ENCODE results near the gene ZNF521. TPM values are rescaled to one million over a fixed set of nuclear protein-coding genes. Genes with fewer than 3 reads are reported as not detected.

Gene ZNF521
- total RNA-seq, 2 donors from 2014 or later = 21.4 to 26.9 TPM

GRCh38 chr18:25313268-25313667, 38.7 kb downstream of the ZNF521 start:
- Mint-ChIP-seq H3K4me1 (peaks cover 4% of the 10 kb centered on the region), H3K27ac (no peak overlapping the region), H3K36me3 (ENCODE audit: low read depth) (peaks cover 6% of the 10 kb centered on the region), H3K4me3 (no peak overlapping the region), H3K27me3 (ENCODE audit: insufficient read depth) (no peaks in the 10 kb centered on the region), H3K9me3 (no peaks in the 10 kb centered on the region)
- Histone ChIP-seq H3K4me3 (ENCODE audit: low read length) (no peak overlapping the region), H3K9ac (ENCODE audit: extremely low read depth, low read length, poor library complexity, severe bottlenecking) (no peak overlapping the region), H3K4me1 (ENCODE audit: control insufficient read depth, insufficient read depth, low read length) (no peaks in the 10 kb centered on the region), H3K36me3 (ENCODE audit: control insufficient read depth, insufficient read depth, low read length) (peaks cover 1% of the 10 kb centered on the region), H3K27ac (ENCODE audit: low read depth, low read length) (no peak overlapping the region), H3K9me3 (ENCODE audit: control insufficient read depth, low read length) (no peaks in the 10 kb centered on the region), H3K27me3 (ENCODE audit: control insufficient read depth, insufficient read depth, low read length, poor library complexity, severe bottlenecking) (no peaks in the 10 kb centered on the region)
- no CpG with 5 or more reads among the region's 1 CpG for WGBS, 2 experiments (ENCODE audit: insufficient coverage in 1 of 2, insufficient read length in 1 of 2)
- no peak for TF ChIP-seq CTCF (conservative IDR thresholded peaks at IDR 0.05)
- DNase-seq = no peak

DNA sequence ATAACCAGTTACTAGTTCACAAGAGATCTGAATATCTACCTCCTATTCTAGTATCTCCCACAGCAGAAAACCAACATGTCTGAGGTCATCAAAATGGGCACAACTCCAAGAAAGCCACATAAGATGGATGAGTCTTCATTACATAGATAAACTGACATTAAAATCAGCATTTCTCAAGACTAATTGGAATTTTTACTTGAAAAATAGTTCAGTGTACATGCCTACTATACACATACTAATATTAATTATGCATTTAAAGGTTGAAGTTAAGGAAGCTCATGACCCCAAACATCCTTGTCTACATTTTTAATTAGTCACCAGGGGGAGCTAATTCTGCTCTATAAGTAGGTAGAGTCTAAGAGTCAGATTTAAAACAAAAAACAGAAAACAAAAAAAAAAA, 41.9 kb downstream of the ZNF521 start:
- Histone ChIP-seq H3K27ac (ENCODE audit: low read depth, low read length) (no peak overlapping the region), H3K9ac (ENCODE audit: extremely low read depth, low read length, poor library complexity, severe bottlenecking) (no peak overlapping the region), H3K36me3 (ENCODE audit: control insufficient read depth, insufficient read depth, low read length) (no peaks in the 10 kb centered on the region), H3K9me3 (ENCODE audit: control insufficient read depth, low read length) (no peaks in the 10 kb centered on the region), H3K4me1 (ENCODE audit: control insufficient read depth, insufficient read depth, low read length) (no peaks in the 10 kb centered on the region), H3K27me3 (ENCODE audit: control insufficient read depth, insufficient read depth, low read length, poor library complexity, severe bottlenecking) (no peaks in the 10 kb centered on the region), H3K4me3 (ENCODE audit: low read length) (no peak overlapping the region)
- H3K9me3 Mint-ChIP-seq = no peaks in the 10 kb centered on the region
- no peak overlapping the region for H3K27ac Mint-ChIP-seq
- DNase-seq = no peak
- no peaks in the 10 kb centered on the region for H3K27me3 Mint-ChIP-seq (ENCODE audit: insufficient read depth)
- no peak overlapping the region for H3K4me3 Mint-ChIP-seq
- no peaks in the 10 kb centered on the region for H3K36me3 Mint-ChIP-seq (ENCODE audit: low read depth)
- peak; percentile 71 for TF ChIP-seq CTCF (conservative IDR thresholded peaks at IDR 0.05)
- peaks cover 1% of the 10 kb centered on the region for H3K4me1 Mint-ChIP-seq

- Histone ChIP-seq H3K36me3 (ENCODE audit: control insufficient read depth, insufficient read depth, low read length) (no peaks in the 10 kb centered on the region), H3K27ac (ENCODE audit: low read depth, low read length) (no peak overlapping the region), H3K9me3 (ENCODE audit: control insufficient read depth, low read length) (no peaks in the 10 kb centered on the region), H3K27me3 (ENCODE audit: control insufficient read depth, insufficient read depth, low read length, poor library complexity, severe bottlenecking) (no peaks in the 10 kb centered on the region), H3K4me3 (ENCODE audit: low read length) (no peak overlapping the region), H3K9ac (ENCODE audit: extremely low read depth, low read length, poor library complexity, severe bottlenecking) (no peak overlapping the region), H3K4me1 (ENCODE audit: control insufficient read depth, insufficient read depth, low read length) (no peaks in the 10 kb centered on the region)
- Mint-ChIP-seq H3K4me1 (no peaks in the 10 kb centered on the region), H3K4me3 (no peak overlapping the region), H3K9me3 (no peaks in the 10 kb centered on the region), H3K27me3 (ENCODE audit: insufficient read depth) (no peaks in the 10 kb centered on the region), H3K36me3 (ENCODE audit: low read depth) (no peaks in the 10 kb centered on the region), H3K27ac (no peak overlapping the region)
- DNase-seq = no peak
- TF ChIP-seq CTCF (conservative IDR thresholded peaks at IDR 0.05) = no peak
- WGBS, 2 experiments (ENCODE audit: insufficient coverage in 1 of 2, insufficient read length in 1 of 2) = 97% methylated on average over 2 of the region's 3 CpGs; no CpG with 5 or more reads in 1 of the 2 experiments
Observed at GRCh38 chr18:25308381-25308780, 43.6 kb downstream of the ZNF521 start.
